ENCODE results near the gene ADH1B. TPM values are rescaled to one million over a fixed set of nuclear protein-coding genes. Genes with fewer than 3 reads are reported as not detected.

ADH1B gene
- total and polyA plus RNA-seq, 2 of the 4 experiments (the other 2 are of a cell fraction): 0.36 to 0.46 TPM

Other genes starting within 250 kb of the ADH1B start
- gene ADH5, start 232.6 kb downstream of the ADH1B start, total RNA-seq (2012; rRNA removed): 178 and 246 TPM in 2 replicates
- 117 and 140 TPM in 2 replicates for gene ADH5, start 232.6 kb downstream of the ADH1B start, polyA plus RNA-seq (2012; rRNA removed)
- gene ADH4, start 177.1 kb downstream of the ADH1B start, total RNA-seq (2012; rRNA removed): not detected in 2 replicates
- gene ADH4, start 177.1 kb downstream of the ADH1B start, polyA plus RNA-seq (2012; rRNA removed): not detected in 2 replicates
- gene ADH6, start 102.2 kb downstream of the ADH1B start, total RNA-seq (2012; rRNA removed): not detected in 2 replicates
- gene ADH6, start 102.2 kb downstream of the ADH1B start, polyA plus RNA-seq (2012; rRNA removed): not detected in 2 replicates
- not detected in 2 replicates for gene ADH1A, start 30.4 kb downstream of the ADH1B start, total RNA-seq (2012; rRNA removed)
- gene ADH1A, start 30.4 kb downstream of the ADH1B start, polyA plus RNA-seq (2012; rRNA removed): not detected in 2 replicates
- gene ADH1C, start 31.3 kb upstream of the ADH1B start, total RNA-seq (2012; rRNA removed): not detected in 2 replicates
- gene ADH1C, start 31.3 kb upstream of the ADH1B start, polyA plus RNA-seq (2012; rRNA removed): 0.26 TPM in 1 of 2 replicates, not detected in the other
- gene ADH7, start 113.9 kb upstream of the ADH1B start, total RNA-seq (2012; rRNA removed): not detected in 2 replicates
- not detected in 2 replicates for gene ADH7, start 113.9 kb upstream of the ADH1B start, polyA plus RNA-seq (2012; rRNA removed)
- gene C4orf17, start 189.6 kb upstream of the ADH1B start, total RNA-seq (2012; rRNA removed): not detected in 2 replicates
- gene C4orf17, start 189.6 kb upstream of the ADH1B start, polyA plus RNA-seq (2012; rRNA removed): not detected in 2 replicates
- gene TRMT10A, start 242.6 kb upstream of the ADH1B start, total RNA-seq (2012; rRNA removed): 4.3 and 8.9 TPM in 2 replicates
- gene TRMT10A, start 242.6 kb upstream of the ADH1B start, polyA plus RNA-seq (2012; rRNA removed): 2.0 and 3.8 TPM in 2 replicates